Trophoblast cell (in vitro differentiated cells and primary cell): ENCODE results near the gene PKP4.

Experiments used
- DNase-seq, 2 donors: peaks; one replicate each; pipeline ENCODE4 v3.0.0-alpha.2; 2016
- H2AFZ ChIP-seq: 2 replicates; pipeline ENCODE4 v1.6.1; 2013; ENCODE audit warnings: low read length, moderate library complexity, mild to moderate bottlenecking; ENCODE audit not compliant: insufficient read depth, poor library complexity
- H2AK5ac ChIP-seq: 2 replicates; pipeline ENCODE4 v1.6.1; 2013; ENCODE audit warnings: mild to moderate bottlenecking, low read length
- H2BK120ac ChIP-seq: 2 replicates; pipeline ENCODE4 v1.6.1; 2013; ENCODE audit warnings: low read length, mild to moderate bottlenecking, moderate library complexity; ENCODE audit not compliant: insufficient read depth, poor library complexity
- H2BK12ac ChIP-seq: 2 replicates; pipeline ENCODE4 v1.6.1; 2013; ENCODE audit warnings: mild to moderate bottlenecking, low read length, moderate library complexity
- H2BK5ac ChIP-seq: 2 replicates; pipeline ENCODE4 v1.6.1; 2013; ENCODE audit warnings: low read length, low read depth, moderate library complexity, mild to moderate bottlenecking; ENCODE audit not compliant: poor library complexity
- H3K14ac ChIP-seq: 2 replicates; pipeline ENCODE4 v1.6.1; 2013; ENCODE audit warnings: mild to moderate bottlenecking, low read length
- H3K18ac ChIP-seq: 2 replicates; pipeline ENCODE4 v1.6.1; 2013; ENCODE audit warnings: mild to moderate bottlenecking, low read length
- H3K23ac ChIP-seq: 2 replicates; pipeline ENCODE4 v1.6.1; 2013; ENCODE audit warnings: low read length
- H3K27ac ChIP-seq: 2 replicates; pipeline ENCODE4 v1.5.1; 2013; ENCODE audit warnings: low read depth, mild to moderate bottlenecking, inconsistent platforms, low read length, moderate library complexity
- H3K27me3 ChIP-seq: 2 replicates; pipeline ENCODE4 v1.6.1; 2013; ENCODE audit warnings: inconsistent platforms, mild to moderate bottlenecking, low read length, moderate library complexity; ENCODE audit not compliant: insufficient read depth
- H3K36me3 ChIP-seq, 2 experiments: 1 replicate in 1 of 2; 2 replicates in 1 of 2; pipeline ENCODE4 v1.6.1; 2013; ENCODE audit warnings: low read length in 2 of 2, mild to moderate bottlenecking in 2 of 2, moderate library complexity in 1 of 2; ENCODE audit not compliant: insufficient read depth in 2 of 2, control insufficient read depth in 1 of 2
- H3K4ac ChIP-seq: 2 replicates; pipeline ENCODE4 v1.6.1; 2013; ENCODE audit warnings: low read depth, mild to moderate bottlenecking, low read length, moderate library complexity
- H3K4me1 ChIP-seq, 2 experiments: 1 replicate in 1 of 2; 2 replicates in 1 of 2; pipeline ENCODE4 v1.6.1; 2013; ENCODE audit warnings: low read length in 2 of 2, mild to moderate bottlenecking in 2 of 2, moderate library complexity in 1 of 2; ENCODE audit not compliant: insufficient read depth in 2 of 2, control insufficient read depth in 1 of 2
- H3K4me2 ChIP-seq: 2 replicates; pipeline ENCODE4 v1.6.1; 2013; ENCODE audit warnings: inconsistent platforms, mild to moderate bottlenecking, low read length, moderate library complexity
- H3K4me3 ChIP-seq: 2 replicates; pipeline ENCODE4 v1.5.1; 2013; ENCODE audit warnings: mild to moderate bottlenecking, low read depth, low read length, inconsistent platforms
- H3K79me1 ChIP-seq: one replicate; pipeline ENCODE4 v1.6.1; 2013; ENCODE audit warnings: low read length
- H3K79me2 ChIP-seq: 2 replicates; pipeline ENCODE4 v1.6.1; 2013; ENCODE audit warnings: low read length, mild to moderate bottlenecking; ENCODE audit not compliant: control insufficient read depth, insufficient read depth, poor library complexity
- H3K9ac ChIP-seq: 2 replicates; pipeline ENCODE4 v1.6.1; 2013; ENCODE audit warnings: mild to moderate bottlenecking, low read length
- H3K9me3 ChIP-seq: 2 replicates; pipeline ENCODE4 v1.6.1; 2013; ENCODE audit warnings: low read depth, mild to moderate bottlenecking, control low read depth, inconsistent platforms, low read length; ENCODE audit not compliant: insufficient read depth
- H4K12ac ChIP-seq: 2 replicates; pipeline ENCODE4 v1.6.1; 2013; ENCODE audit warnings: low read depth, mild to moderate bottlenecking, low read length, moderate library complexity
- H4K8ac ChIP-seq: 2 replicates; pipeline ENCODE4 v1.6.1; 2013; ENCODE audit warnings: low read depth, mild to moderate bottlenecking, low read length, moderate library complexity
- H4K91ac ChIP-seq: one replicate; pipeline ENCODE4 v1.6.1; 2013; ENCODE audit warnings: low read depth, mild to moderate bottlenecking, low read length, moderate library complexity
- WGBS: extraction: QIAGEN DNeasy Blood & Tissue Kit; methylation state at CpG from one replicate; pipeline ENCODE4 v1.1.7; 2013; ENCODE audit warnings: missing lambda C conversion rate; ENCODE audit not compliant: insufficient read length, insufficient coverage; ENCODE audit errors: extremely low coverage; 5-methylcytosine and 5-hydroxymethylcytosine counted together

PKP4 gene

GRCh38 chr2:158575051-158575635 lies 118.4 kb downstream of the PKP4 start:
- Histone ChIP-seq H2AFZ (no peak overlapping the region), H2BK5ac (no peak overlapping the region), H4K8ac (no peak overlapping the region), H3K4me3 (no peak overlapping the region), H3K23ac (no peak overlapping the region), H3K4me2 (no peak overlapping the region), H3K79me1 (no peaks in the 10 kb centered on the region), H3K4me1 (no peaks in the 10 kb centered on the region), H3K27ac (no peak overlapping the region), H4K12ac (no peak overlapping the region), H3K36me3 (no peaks in the 10 kb centered on the region), H2BK120ac (no peak overlapping the region), H2BK12ac (no peak overlapping the region), H3K9me3 (no peaks in the 10 kb centered on the region), H3K9ac (no peak overlapping the region), H3K27me3 (no peaks in the 10 kb centered on the region), H3K4ac (no peak overlapping the region), H2AK5ac (no peak overlapping the region), H3K79me2 (no peaks in the 10 kb centered on the region), H4K91ac (no peak overlapping the region), H3K14ac (no peak overlapping the region), H3K18ac (no peak overlapping the region)
- peak in 1 of 2 donors; percentile 4 for DNase-seq
- WGBS = no CpG with 5 or more reads among the region's 2 CpGs

DNA sequence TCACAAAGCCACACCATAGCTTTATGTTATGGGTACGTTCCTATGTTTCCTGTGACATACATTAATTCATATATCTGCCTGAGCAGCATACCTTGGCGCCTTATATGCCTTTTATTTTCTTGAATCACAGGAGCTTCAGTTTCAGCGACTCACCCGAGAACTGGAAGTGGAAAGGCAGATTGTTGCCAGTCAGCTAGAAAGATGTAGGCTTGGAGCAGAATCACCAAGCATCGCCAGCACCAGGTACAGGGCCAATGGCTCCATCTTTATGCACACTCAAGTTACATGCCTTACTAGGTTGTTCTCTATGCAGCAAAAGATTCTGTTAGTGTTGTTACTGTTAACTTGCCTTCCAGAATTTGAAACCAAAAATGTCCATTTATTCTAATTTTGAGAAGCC lies 120.4 kb downstream of the PKP4 start:
- Histone ChIP-seq H3K79me1 (no peaks in the 10 kb centered on the region), H2BK12ac (no peak overlapping the region), H3K27ac (no peak overlapping the region), H3K36me3 (peaks cover 0 to 2% of the 10 kb centered on the region in 2 experiments), H3K23ac (no peak overlapping the region), H3K79me2 (no peaks in the 10 kb centered on the region), H2AK5ac (no peak overlapping the region), H3K4ac (no peak overlapping the region), H3K9me3 (no peaks in the 10 kb centered on the region), H3K27me3 (no peaks in the 10 kb centered on the region), H4K12ac (no peak overlapping the region), H2BK5ac (no peak overlapping the region), H3K4me2 (no peak overlapping the region), H2AFZ (no peak overlapping the region), H3K14ac (no peak overlapping the region), H3K4me3 (no peak overlapping the region), H3K18ac (no peak overlapping the region), H4K8ac (no peak overlapping the region), H3K9ac (no peak overlapping the region), H3K4me1 (no peaks in the 10 kb centered on the region), H2BK120ac (no peak overlapping the region), H4K91ac (no peak overlapping the region)
- no CpG with 5 or more reads among the region's 5 CpGs for WGBS
- no peak for DNase-seq

DNA sequence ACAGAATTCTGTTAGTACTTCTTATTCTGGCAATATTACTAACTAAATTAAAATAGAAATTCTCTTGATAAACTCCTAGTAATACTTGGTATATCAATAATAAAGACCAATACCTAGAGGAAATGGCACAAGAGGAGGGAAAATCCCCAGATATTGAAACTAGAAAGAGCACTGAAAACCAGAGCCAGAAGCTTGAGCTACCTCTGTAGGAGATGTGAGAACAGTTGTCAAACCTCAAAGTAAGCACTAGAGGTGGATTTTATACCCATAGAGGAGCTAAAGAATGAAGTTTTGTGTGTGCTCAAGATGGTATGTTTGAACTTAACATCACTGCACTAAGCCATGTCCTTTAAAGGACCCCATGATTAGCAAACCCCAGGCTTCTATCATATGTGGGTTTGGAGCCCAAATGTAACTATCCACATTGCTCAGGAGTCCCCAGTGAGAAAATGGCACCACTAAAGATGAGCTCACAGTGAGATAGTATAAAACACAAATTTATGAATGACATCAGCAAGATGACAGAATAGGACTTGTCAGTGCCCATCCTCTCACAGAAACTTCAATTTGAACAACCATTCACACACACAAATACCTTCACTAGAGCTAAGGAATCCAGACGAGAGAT lies 122.1 kb downstream of the PKP4 start:
- Histone ChIP-seq H3K79me2 (no peaks in the 10 kb centered on the region), H3K27ac (no peak overlapping the region), H3K4me3 (no peak overlapping the region), H3K4me1 (no peaks in the 10 kb centered on the region), H2AFZ (no peak overlapping the region), H2BK120ac (no peak overlapping the region), H4K12ac (no peak overlapping the region), H4K8ac (no peak overlapping the region), H3K9me3 (no peaks in the 10 kb centered on the region), H3K79me1 (no peaks in the 10 kb centered on the region), H3K36me3 (peaks cover 0 to 2% of the 10 kb centered on the region in 2 experiments), H3K27me3 (no peaks in the 10 kb centered on the region), H4K91ac (no peak overlapping the region), H3K9ac (no peak overlapping the region), H2BK12ac (no peak overlapping the region), H3K18ac (no peak overlapping the region), H2BK5ac (no peak overlapping the region), H3K23ac (no peak overlapping the region), H3K4me2 (no peak overlapping the region), H3K14ac (no peak overlapping the region), H3K4ac (no peak overlapping the region), H2AK5ac (no peak overlapping the region)
- DNase-seq = no peak
- WGBS = no CpG with 5 or more reads among the region's 1 CpG

DNA sequence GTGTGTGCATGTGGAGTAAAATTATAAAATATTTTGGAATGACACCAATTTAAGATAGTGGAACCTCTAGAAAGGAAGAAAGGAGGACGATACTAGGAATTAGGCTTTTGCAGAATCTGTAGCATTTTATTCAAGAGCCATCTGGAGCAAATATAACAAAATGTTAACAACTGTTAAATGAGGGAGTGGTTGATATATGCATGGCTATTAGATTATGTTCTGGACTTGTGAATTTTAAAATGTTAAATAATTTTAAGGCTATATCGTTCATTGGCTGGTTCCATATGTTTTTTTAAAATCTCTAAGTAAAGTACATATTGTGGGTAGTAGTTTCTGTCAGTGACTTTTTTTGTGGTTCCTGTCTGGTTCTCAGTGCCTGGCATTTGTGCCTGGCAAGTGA lies 123.2 kb downstream of the PKP4 start:
- no peak overlapping the region for H4K91ac ChIP-seq
- H3K9ac ChIP-seq = no peak overlapping the region
- no peak for DNase-seq
- WGBS = no CpG with 5 or more reads among the region's 2 CpGs
- no peak overlapping the region for H2BK120ac ChIP-seq
- peaks cover 0 to 5% of the 10 kb centered on the region in 2 experiments for H3K36me3 ChIP-seq
- no peak overlapping the region for H3K18ac ChIP-seq
- no peak overlapping the region for H3K14ac ChIP-seq
- no peak overlapping the region for H3K4ac ChIP-seq
- H3K4me2 ChIP-seq = no peak overlapping the region
- H3K79me2 ChIP-seq = no peaks in the 10 kb centered on the region
- no peak overlapping the region for H4K12ac ChIP-seq
- no peak overlapping the region for H2BK5ac ChIP-seq
- no peaks in the 10 kb centered on the region for H3K27me3 ChIP-seq
- H2BK12ac ChIP-seq = no peak overlapping the region
- H3K9me3 ChIP-seq = no peaks in the 10 kb centered on the region
- H3K79me1 ChIP-seq = no peaks in the 10 kb centered on the region
- no peak overlapping the region for H4K8ac ChIP-seq
- H2AK5ac ChIP-seq = no peak overlapping the region
- H3K4me3 ChIP-seq = no peak overlapping the region
- no peak overlapping the region for H3K23ac ChIP-seq
- H3K27ac ChIP-seq = no peak overlapping the region
- no peaks in the 10 kb centered on the region for H3K4me1 ChIP-seq
- no peak overlapping the region for H2AFZ ChIP-seq
